Measurements from ENCODE around the gene UQCR10.

UQCR10 gene

GRCh38 chr22:29722587-29722986 is 44.6 kb upstream of the UQCR10 start:
- TF ChIP-seq ZNF8 (CRISPR knock-in tag; IDR thresholded peaks at IDR 0.05): no peak
- no peak for TF ChIP-seq GLIS3 (CRISPR knock-in tag; IDR thresholded peaks at IDR 0.05)
- TF ChIP-seq POU6F1 (CRISPR knock-in tag; IDR thresholded peaks at IDR 0.05; ENCODE audit: borderline replicate concordance, low read depth): no peak
- ATAC-seq: peak; percentile 6; the same call in 1 of the 3 replicates

DNA sequence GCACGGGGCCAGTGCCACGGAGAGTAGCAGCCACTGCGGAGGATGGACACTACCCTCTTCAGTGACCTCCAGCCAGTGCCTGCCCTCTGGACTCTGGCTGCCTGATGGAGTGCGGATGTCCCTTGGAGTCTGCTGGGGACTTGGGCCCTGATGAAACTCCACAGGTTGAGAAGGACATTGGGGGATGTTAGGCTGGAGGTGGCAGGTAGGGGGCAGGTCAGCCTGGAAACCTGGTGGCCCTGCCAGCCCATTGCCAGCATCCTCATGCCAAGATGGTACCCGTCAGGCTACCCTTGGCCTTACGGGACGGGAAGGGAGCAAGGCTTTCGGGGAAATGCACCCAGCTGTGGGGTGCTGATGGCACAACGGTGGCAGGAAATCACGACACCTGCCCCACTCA is 43.4 kb upstream of the UQCR10 start:
- TF ChIP-seq CREB5 (CRISPR knock-in tag; IDR thresholded peaks at IDR 0.05; ENCODE audit: low read depth) (no peak), ARNTL (CRISPR knock-in tag; IDR thresholded peaks at IDR 0.05; ENCODE audit: borderline replicate concordance, low read depth) (no peak), PATZ1 (CRISPR knock-in tag; IDR thresholded peaks at IDR 0.05; ENCODE audit: borderline replicate concordance) (no peak), ZFP30 (CRISPR knock-in tag; IDR thresholded peaks at IDR 0.05) (no peak), ZFP3 (CRISPR knock-in tag; IDR thresholded peaks at IDR 0.05) (no peak), TOX (CRISPR knock-in tag; IDR thresholded peaks at IDR 0.05; ENCODE audit: borderline replicate concordance) (no peak), ZNF8 (CRISPR knock-in tag; IDR thresholded peaks at IDR 0.05) (no peak)
- TF ChIP-seq, protein P1, sequence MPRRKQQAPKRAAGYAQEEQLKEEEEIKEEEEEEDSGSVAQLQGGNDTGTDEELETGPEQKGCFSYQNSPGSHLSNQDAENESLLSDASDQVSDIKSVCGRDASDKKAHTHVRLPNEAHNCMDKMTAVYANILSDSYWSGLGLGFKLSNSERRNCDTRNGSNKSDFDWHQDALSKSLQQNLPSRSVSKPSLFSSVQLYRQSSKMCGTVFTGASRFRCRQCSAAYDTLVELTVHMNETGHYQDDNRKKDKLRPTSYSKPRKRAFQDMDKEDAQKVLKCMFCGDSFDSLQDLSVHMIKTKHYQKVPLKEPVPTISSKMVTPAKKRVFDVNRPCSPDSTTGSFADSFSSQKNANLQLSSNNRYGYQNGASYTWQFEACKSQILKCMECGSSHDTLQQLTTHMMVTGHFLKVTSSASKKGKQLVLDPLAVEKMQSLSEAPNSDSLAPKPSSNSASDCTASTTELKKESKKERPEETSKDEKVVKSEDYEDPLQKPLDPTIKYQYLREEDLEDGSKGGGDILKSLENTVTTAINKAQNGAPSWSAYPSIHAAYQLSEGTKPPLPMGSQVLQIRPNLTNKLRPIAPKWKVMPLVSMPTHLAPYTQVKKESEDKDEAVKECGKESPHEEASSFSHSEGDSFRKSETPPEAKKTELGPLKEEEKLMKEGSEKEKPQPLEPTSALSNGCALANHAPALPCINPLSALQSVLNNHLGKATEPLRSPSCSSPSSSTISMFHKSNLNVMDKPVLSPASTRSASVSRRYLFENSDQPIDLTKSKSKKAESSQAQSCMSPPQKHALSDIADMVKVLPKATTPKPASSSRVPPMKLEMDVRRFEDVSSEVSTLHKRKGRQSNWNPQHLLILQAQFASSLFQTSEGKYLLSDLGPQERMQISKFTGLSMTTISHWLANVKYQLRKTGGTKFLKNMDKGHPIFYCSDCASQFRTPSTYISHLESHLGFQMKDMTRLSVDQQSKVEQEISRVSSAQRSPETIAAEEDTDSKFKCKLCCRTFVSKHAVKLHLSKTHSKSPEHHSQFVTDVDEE (CRISPR knock-in tag; IDR thresholded peaks at IDR 0.05): no peak
- ATAC-seq: no peak

- TF ChIP-seq RARB (CRISPR knock-in tag; IDR thresholded peaks at IDR 0.05): no peak
- no peak for TF ChIP-seq ESRRG (CRISPR knock-in tag; IDR thresholded peaks at IDR 0.05)
- no peak for TF ChIP-seq CSRNP3 (CRISPR knock-in tag; IDR thresholded peaks at IDR 0.05)
- TF ChIP-seq ZFP30 (CRISPR knock-in tag; IDR thresholded peaks at IDR 0.05): no peak
- TF ChIP-seq TOX (CRISPR knock-in tag; IDR thresholded peaks at IDR 0.05; ENCODE audit: borderline replicate concordance): no peak
- no peak for TF ChIP-seq CREB5 (CRISPR knock-in tag; IDR thresholded peaks at IDR 0.05; ENCODE audit: low read depth)
- no peak for TF ChIP-seq ZNF70 (CRISPR knock-in tag; IDR thresholded peaks at IDR 0.05)
- TF ChIP-seq BACH2 (CRISPR knock-in tag; IDR thresholded peaks at IDR 0.05; ENCODE audit: borderline replicate concordance): no peak
- no peak for TF ChIP-seq GLIS3 (CRISPR knock-in tag; IDR thresholded peaks at IDR 0.05)
- TF ChIP-seq POU6F1 (CRISPR knock-in tag; IDR thresholded peaks at IDR 0.05; ENCODE audit: borderline replicate concordance, low read depth): no peak
- no peak for TF ChIP-seq ZNF8 (CRISPR knock-in tag; IDR thresholded peaks at IDR 0.05)
- no peak for TF ChIP-seq PATZ1 (CRISPR knock-in tag; IDR thresholded peaks at IDR 0.05; ENCODE audit: borderline replicate concordance)
- no peak for TF ChIP-seq ZFP3 (CRISPR knock-in tag; IDR thresholded peaks at IDR 0.05)
- ATAC-seq: no peak
Measured at GRCh38 chr22:29724843-29725242, 42.3 kb upstream of the UQCR10 start.

Data from SK-N-SH treated with all-trans-retinoic acid at 6 μM for 48 hours (cell line).